Tibial artery (tissue), 4 donors: ENCODE measurements around the gene SPIRE2.

Experiments
- DNase-seq, 2 donors: peaks; one replicate each; pipeline ENCODE4 v3.0.0-alpha.2; 2019
- H3K27ac ChIP-seq, 2 donors: fragments of 200-600 bp; sonication (generic) in 1 of 2; 1 replicate in 1 of 2; 2 replicates in 1 of 2; pipeline ENCODE4 v1.5.1; 2018 to 2019; ENCODE audit warnings: mild to moderate bottlenecking in 1 of 2
- H3K27me3 ChIP-seq, 2 donors: fragments of 200-600 bp; sonication (generic) in 1 of 2; one replicate each; pipeline versions ENCODE4 v1.5.1 to v1.6.0; 2016 to 2019
- H3K36me3 ChIP-seq, 3 donors: fragments of 200-600 bp; sonication (generic) in 2 of 3; one replicate each; pipeline ENCODE4 v1.5.1; 2016 to 2019; ENCODE audit warnings: mild to moderate bottlenecking in 2 of 3
- H3K4me1 ChIP-seq, 4 donors: fragments of 200-600 bp; sonication (generic) in 2 of 4; 1 replicate in 3 of 4; 2 replicates in 1 of 4; pipeline ENCODE4 v1.5.1; 2016 to 2019
- H3K4me3 ChIP-seq, 2 donors: fragments of 200-600 bp; sonication (generic) in 1 of 2; 1 replicate in 1 of 2; 2 replicates in 1 of 2; pipeline ENCODE4 v1.5.1; 2018 to 2019; ENCODE audit warnings: mild to moderate bottlenecking in 2 of 2
- H3K9me3 ChIP-seq, 3 donors: fragments of 200-600 bp; sonication (generic) in 1 of 3; one replicate each; pipeline ENCODE4 v1.5.1; 2016 to 2019
- CTCF ChIP-seq, 2 experiments: fragments of 200-600 bp in 1 of 2; fragments of 450-650 bp in 1 of 2; IDR thresholded peaks; one replicate each; pipeline ENCODE4 v1.5.1; 2017 to 2019; ENCODE audit warnings: antibody characterized with exemption in 2 of 2, mild to moderate bottlenecking in 1 of 2, moderate library complexity in 1 of 2
- intact Hi-C: fragments of 100-400 bp; cut with DNase I; formaldehyde crosslinking; loops from one replicate; pipeline ENCODE4 v1.15.0; 2023; ENCODE audit warnings: low total_unique reads

The SPIRE2 gene

GRCh38 chr16:89837014-89837546 is 8.8 kb downstream of the SPIRE2 start:
- intact Hi-C loops: no loop called here
- Histone ChIP-seq H3K36me3 (no peaks in the 10 kb centered on the region), H3K9me3 (no peaks in the 10 kb centered on the region), H3K27me3 (peaks cover 0 to 40% of the 10 kb centered on the region in 2 donors), H3K4me3 (no peak overlapping the region), H3K4me1 (peaks cover 0 to 4% (median 0%) of the 10 kb centered on the region in 4 donors), H3K27ac (no peak overlapping the region)
- no peak for DNase-seq
- no peak for TF ChIP-seq CTCF (IDR thresholded peaks at IDR 0.05)

DNA sequence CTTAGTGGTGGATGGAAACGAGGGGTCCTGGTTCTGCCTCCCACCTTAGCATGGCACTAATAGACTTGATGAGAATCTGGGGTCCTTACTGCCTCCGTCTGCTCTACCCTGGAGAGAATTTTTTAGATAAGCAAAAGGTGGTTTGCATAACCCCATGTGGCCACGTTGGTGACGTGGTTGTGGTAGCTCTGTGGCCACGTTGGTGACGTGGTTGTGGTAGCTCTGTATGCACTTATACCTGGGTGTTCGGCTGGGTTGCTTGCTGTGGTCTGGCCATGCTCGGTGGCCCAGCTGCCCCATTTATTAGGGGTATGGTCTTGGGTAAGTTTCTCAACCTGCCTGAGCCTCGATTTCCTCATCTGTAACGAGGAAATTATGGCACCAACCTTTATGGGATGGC is 13.0 kb downstream of the SPIRE2 start:
- Histone ChIP-seq H3K9me3 (no peaks in the 10 kb centered on the region), H3K4me1 (peaks cover 0 to 11% (median 0%) of the 10 kb centered on the region in 4 donors), H3K27ac (no peak overlapping the region), H3K27me3 (peaks cover 0 to 28% of the 10 kb centered on the region in 2 donors), H3K36me3 (no peaks in the 10 kb centered on the region), H3K4me3 (no peak overlapping the region)
- intact Hi-C loops: no loop called here
- DNase-seq: no peak
- no peak for TF ChIP-seq CTCF (IDR thresholded peaks at IDR 0.05)

DNA sequence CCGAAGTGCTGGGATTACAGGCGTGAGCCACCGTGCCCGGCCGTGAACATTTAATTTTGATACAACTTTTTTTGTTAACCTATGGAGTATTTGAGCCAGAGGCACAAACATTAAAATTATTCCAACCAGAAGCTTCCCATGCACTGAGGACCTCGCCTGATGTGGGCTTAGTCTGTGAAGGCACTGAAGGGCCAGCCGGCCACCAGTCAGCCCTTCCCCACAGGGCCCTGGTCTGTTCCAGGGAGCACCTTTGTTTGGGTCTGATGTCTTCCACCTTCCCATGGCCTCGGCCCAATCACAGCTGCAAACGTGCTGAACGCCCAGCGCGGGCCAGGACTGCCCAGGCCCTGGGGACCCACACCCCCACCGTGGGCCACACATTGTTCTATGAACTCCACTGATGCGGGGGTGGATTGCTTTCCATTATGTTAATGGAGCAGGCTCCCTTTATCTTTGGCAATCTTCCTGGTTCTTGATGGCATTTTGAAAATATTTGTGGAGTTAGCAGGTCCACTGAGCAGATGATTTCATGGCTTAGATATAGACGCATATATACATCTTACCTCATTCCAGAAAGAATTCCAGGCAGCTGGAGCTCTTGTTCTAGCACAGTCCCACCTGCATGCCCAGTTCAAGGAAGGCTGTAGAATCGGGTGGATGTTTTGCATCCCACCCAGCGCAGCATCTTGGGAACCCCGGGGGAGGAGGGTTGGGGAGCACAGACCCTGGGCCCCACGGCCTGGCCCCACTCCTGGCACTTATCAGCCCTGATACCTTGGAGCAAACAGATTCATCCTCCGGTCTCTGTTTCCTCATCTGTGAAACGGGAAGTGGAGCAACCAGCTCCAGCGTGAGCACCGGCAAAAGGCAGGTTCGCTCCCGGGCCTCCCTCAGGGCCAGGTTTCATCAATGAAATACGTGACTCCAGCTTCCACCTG is 14.5 kb downstream of the SPIRE2 start:
- H3K9me3 ChIP-seq: no peaks in the 10 kb centered on the region
- H3K4me1 ChIP-seq: peaks cover 0 to 7% (median 0%) of the 10 kb centered on the region in 4 donors
- no peaks in the 10 kb centered on the region for H3K36me3 ChIP-seq
- intact Hi-C loops: no loop called here
- no peak overlapping the region for H3K27ac ChIP-seq
- no peak for TF ChIP-seq CTCF (IDR thresholded peaks at IDR 0.05)
- H3K27me3 ChIP-seq: peaks cover 0 to 19% of the 10 kb centered on the region in 2 donors
- no peak for DNase-seq
- no peak overlapping the region for H3K4me3 ChIP-seq

- no peak for DNase-seq
- Histone ChIP-seq H3K36me3 (no peaks in the 10 kb centered on the region), H3K9me3 (no peaks in the 10 kb centered on the region), H3K4me3 (no peak overlapping the region), H3K27ac (no peak overlapping the region), H3K4me1 (peaks cover 0 to 7% (median 0%) of the 10 kb centered on the region in 4 donors), H3K27me3 (peaks cover 0 to 18% of the 10 kb centered on the region in 2 donors)
- TF ChIP-seq CTCF (IDR thresholded peaks at IDR 0.05): no peak
- intact Hi-C loops: no loop called here
These were observed 15.4 kb downstream of the SPIRE2 start for GRCh38 chr16:89843409-89844350.

- Histone ChIP-seq H3K36me3 (no peaks in the 10 kb centered on the region), H3K27me3 (peaks cover 0 to 13% of the 10 kb centered on the region in 2 donors), H3K27ac (no peak overlapping the region), H3K4me1 (peaks cover 0 to 7% (median 0%) of the 10 kb centered on the region in 4 donors), H3K9me3 (no peaks in the 10 kb centered on the region), H3K4me3 (no peak overlapping the region)
- TF ChIP-seq CTCF (IDR thresholded peaks at IDR 0.05): no peak
- DNase-seq: no peak
- intact Hi-C loops: no loop called here
These were observed 16.6 kb downstream of the SPIRE2 start for GRCh38 chr16:89844739-89845339.
